Keratinocyte (primary cell): ENCODE data around the gene SERTAD4.

Experiments used
- EZH2 ChIP-seq: IDR thresholded peaks from one replicate; pipeline ENCODE4 v1.6.1; 2012; ENCODE audit warnings: inconsistent platforms, mild to moderate bottlenecking, low read length, moderate library complexity
- TF ChIP-seq, protein P1 (sequence below), 3 experiments: IDR thresholded peaks in 1 of 3; conservative IDR thresholded peaks in 1 of 3; optimal IDR thresholded peaks in 1 of 3; 2 replicates in 2 of 3; 3 replicates in 1 of 3; pipeline versions ENCODE3 to v1.5.1; 2011; ENCODE audit warnings: low read length in 3 of 3, mild to moderate bottlenecking in 3 of 3, moderate library complexity in 2 of 3, control low read depth in 1 of 3, inconsistent platforms in 1 of 3; ENCODE audit not compliant: insufficient read depth in 2 of 3; ENCODE audit errors: extremely low read depth in 1 of 3

DNA sequence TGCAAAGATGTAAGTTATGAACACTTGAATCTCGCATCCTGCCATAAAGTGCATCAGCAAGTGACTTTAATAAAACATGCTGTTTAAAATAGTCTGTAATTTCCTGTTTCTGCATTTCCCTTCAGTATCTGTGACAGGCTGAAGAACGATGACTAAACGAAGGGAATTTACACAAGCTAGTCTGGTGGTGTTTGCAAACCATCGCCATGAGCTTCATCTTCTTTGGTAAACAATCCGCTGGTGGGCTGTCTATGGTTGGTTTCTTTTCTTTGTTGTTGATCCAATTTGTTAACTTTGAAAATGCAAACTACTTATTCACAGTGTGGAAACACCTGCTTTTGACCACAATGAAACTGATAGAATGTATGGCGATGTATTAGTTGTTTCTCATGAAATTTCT lies 13.9 kb downstream of the SERTAD4 start:
- TF ChIP-seq, protein P1, sequence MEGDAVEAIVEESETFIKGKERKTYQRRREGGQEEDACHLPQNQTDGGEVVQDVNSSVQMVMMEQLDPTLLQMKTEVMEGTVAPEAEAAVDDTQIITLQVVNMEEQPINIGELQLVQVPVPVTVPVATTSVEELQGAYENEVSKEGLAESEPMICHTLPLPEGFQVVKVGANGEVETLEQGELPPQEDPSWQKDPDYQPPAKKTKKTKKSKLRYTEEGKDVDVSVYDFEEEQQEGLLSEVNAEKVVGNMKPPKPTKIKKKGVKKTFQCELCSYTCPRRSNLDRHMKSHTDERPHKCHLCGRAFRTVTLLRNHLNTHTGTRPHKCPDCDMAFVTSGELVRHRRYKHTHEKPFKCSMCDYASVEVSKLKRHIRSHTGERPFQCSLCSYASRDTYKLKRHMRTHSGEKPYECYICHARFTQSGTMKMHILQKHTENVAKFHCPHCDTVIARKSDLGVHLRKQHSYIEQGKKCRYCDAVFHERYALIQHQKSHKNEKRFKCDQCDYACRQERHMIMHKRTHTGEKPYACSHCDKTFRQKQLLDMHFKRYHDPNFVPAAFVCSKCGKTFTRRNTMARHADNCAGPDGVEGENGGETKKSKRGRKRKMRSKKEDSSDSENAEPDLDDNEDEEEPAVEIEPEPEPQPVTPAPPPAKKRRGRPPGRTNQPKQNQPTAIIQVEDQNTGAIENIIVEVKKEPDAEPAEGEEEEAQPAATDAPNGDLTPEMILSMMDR (optimal IDR thresholded peaks at IDR 0.05 in 1 of 3, IDR thresholded peaks at IDR 0.05 in 1 of 3, conservative IDR thresholded peaks at IDR 0.05 in 1 of 3; ENCODE audit: extremely low read depth in 1 of 3, insufficient read depth in 2 of 3, low read length in 3 of 3): no peak
- TF ChIP-seq EZH2: no peak
